Activated CD8-positive, alpha-beta memory T cell treated with anti-CD3 and anti-CD28 coated beads, Interleukin-2, amount 50 U/mL, for 24 hours (primary cell): ENCODE measurements around the gene ANKS1A.
"Not testable (repeated sequence)": the region's sequence is repeated elsewhere in the genome, so short reads cannot be mapped to it uniquely, and the experiment has no call there.

Source experiments
- DNase-seq: peaks from one replicate; pipeline ENCODE4 v3.0.0-alpha.2; 2020; ENCODE audit errors: extremely low read depth

Gene ANKS1A

DNA sequence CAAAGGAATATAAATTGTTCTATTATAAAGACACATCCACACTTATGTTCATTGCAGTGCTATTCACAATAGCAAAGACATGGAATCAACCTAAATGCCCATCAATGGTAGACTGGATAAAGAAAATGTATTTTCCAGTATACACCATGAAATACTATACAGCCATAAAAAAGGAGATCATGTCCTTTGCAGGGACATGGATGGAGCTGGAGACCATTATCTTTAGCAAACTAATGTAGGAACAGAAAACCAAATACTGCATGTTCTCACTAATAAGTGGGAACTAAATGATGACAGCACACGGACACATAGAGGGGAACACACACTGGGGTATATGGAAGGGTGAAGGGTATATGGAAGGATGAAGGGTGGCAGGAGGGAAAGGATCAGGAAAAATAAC is 5.0 kb upstream of the ANKS1A start:
- DNase-seq, result not testable (repeated sequence)

DNA sequence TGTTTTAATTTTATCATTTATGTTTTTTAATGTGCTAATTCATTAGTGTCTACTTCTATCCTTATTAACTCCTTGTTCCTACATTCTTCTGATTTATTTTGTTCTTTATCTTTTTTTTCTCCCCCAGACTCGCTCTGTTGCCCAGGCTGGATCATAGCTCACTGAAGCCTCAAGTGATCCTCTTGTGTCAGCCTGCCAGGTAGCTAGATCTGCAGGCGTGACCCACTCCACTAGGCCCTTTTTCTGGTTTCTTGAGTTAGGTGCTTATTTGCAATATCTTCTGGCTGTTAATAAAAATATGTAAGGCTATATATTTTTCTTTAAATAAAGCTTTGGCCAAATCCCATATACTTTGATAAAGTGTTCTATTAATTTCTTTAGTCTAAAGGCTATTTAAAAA is 4.1 kb upstream of the ANKS1A start:
- no peak for DNase-seq

DNA sequence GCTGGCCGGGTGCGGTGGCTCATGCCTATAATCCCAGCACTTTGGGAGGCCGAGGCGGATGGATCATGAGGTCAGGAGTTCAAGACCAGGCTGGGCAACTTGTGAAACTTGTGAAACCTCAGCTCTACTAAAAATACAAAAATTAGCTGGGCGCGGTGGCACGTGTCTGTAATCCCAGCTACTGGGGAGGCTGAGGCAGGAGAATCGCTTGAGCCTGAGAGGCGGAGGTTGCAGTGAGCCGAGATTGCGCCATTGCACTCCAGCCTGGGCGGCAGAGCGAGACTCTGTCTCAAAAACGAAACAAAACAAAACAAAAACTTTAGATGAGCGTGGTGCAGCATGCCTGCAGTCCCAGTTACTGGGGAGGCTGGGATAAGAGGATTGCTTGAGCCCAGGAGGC is 3.2 kb upstream of the ANKS1A start:
- DNase-seq, result not testable (repeated sequence)

DNA sequence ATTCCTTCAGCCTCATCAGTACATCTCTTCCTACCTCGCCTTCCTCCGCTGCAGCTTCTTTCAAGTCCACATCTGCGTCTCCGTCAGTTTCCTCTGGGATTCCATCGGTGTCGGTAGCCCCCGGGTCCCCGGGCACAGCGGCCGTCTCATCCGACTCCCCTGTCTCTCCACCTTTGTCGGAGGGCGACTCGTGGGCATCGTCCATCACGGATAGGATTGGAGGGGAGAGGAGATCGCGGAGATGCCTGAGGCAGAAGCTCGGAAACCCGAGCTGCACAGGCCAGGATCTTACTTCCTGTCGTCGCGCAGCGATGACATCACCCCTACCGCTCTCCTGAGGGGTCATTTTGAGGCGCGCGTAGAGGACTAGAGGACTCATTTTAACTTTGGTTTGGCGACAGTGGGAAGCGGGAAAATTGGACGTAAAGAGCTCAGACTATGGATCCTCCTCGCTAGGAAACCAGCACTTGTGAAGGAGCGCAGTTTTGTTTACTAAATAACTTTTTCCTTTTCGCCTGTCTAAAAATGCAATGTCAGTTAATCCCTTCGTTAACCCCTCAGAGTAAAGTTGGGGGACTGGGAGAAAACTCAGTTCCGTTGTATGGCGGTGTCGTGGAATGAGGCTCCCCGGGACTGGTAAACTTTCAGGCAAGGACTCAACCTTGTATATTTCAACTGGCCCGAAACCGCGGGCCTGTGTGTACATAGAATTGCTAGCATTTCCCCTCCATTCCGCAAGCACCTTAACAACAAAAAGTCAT is 1.1 kb upstream of the ANKS1A start, which contains the start of gene TAF11:
Gene TAF11, minus strand, starts transcription at position 290 of the 761 bp plus-strand sequence. Its CDS starts 85 bp downstream, at position 205.
- DNase-seq, result peak; percentile 72

DNA sequence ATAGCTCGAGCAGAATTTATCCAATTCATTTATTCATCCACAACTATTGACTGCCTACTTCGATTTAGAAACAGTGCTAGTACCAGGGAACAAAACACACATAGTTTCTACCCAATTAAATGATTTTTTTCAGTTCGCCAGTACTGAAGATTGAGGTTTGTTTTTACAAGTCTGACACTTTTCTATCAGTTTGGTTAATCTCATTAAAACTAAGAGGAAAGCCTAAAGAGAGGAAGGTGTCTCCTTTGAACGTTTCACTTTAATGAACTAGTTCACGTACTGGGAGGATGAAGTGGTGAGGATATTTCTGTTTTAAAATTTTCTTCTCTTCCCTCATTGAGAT is 570 bp upstream of the ANKS1A start:
- no peak for DNase-seq

DNA sequence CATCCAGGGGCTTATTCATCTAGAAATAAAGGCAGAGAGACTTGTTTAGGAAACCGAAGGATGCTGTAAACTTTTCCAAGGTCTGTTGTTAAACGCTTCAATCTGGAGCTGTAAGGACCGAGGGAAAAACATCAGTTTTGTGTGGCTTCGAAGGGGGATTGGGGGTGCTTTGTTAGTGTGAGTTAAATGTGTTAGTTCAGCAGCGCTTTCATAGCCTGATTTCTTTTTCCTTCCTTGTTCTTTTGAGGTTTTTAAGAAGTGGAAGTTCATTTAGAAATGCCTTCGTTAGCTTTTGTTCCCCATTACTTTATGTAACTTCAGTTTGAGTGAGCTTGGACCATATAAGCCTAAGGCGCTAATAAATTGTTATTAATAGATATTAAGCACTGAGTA is 1.5 kb downstream of the ANKS1A start:
- DNase-seq, result no peak

DNA sequence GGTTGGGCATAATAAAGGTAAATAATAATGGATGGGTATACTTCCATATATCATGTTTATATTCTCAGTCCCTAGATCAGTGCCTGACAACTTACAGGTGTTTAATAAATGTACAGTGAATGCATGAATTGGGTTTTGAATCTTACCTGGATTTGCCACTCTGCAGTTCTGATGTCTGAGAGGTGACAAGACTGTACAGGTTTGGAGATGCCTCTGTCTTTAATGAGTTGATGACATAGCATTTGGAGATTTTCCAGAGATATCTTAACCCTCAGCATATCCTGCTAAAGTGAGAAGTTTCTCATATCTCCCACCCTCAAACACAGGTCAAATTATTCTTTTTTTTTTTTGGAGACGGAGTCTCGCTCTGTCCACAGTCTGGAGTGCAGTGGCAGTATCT is 2.2 kb downstream of the ANKS1A start:
- DNase-seq, result no peak

DNA sequence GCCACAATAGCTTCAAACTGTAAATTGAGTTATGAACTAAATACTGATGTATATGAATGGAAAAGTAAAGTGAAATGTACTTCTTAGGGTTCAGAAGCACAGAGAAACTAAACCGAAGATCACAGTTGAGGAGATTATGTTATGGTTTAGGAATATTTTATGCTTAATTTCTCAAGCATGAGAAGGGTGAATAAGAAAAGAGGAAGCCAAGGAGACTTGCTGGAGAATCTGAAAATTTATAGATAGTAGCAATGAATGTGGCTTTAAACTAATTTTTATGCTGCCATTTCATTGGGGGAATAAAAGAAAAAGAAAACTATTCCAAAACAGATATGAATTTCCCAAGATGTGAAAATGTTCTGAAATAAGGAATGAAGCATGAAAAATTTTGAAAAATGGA is 5.6 kb downstream of the ANKS1A start:
- DNase-seq, result no peak

DNA sequence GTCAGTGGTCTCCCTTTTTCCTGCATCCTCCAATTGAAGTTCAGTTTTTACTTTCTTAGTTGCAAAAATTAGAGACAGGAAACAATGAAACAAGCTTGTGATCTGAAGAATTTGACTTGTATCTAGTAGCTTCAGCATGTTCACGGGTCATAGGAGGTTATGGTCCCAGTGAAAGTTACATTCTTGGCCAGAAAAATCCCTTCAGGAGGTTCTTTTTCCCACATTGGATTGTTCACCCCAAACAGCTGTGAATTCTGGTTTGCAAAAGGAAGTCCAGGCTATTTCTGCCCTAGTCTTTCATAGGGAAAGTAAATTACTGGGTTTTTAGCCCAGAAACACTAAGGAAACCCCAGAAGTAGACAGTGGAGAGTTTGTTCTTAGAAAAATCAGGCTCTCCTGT is 8.1 kb downstream of the ANKS1A start:
- DNase-seq, result no peak

DNA sequence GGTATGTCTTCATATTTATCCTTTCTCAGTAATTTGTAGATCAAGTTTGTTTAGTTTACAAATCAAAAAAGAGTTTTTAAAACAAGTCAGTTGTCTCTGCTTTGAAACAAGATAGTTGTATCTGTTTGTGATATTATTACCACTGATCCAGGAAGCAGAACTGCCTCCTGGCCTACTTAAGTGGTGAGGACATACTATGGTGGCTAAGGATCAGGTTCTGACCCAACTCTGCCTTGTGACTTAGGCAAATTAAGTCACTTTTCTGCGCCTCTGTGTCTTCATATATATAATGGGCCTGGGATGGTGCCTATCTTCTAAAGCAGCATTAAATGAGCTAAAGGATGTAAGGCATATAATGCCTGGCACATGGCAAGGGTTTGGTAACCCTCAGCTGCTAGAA is 8.7 kb downstream of the ANKS1A start:
- DNase-seq, result no peak

DNA sequence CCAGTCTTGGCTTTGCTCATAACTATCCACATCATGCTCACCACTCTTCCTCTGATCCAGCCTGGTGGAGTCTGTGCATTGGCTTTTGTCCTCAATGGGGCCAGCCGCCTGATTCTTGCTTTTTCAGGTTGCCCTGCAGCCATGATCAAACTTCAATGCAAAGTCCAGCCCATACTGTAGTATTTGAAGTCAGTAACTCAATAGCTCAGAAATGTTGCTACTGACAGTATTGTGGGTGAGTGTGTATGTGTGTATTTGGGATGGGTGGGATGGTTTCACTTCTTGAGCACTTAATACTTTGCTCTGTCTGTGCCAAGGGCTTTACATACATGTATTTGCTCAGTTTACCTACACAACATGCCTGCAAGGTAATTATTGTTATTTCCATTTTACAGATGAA is 10.7 kb downstream of the ANKS1A start:
- DNase-seq, result not testable (repeated sequence)

DNA sequence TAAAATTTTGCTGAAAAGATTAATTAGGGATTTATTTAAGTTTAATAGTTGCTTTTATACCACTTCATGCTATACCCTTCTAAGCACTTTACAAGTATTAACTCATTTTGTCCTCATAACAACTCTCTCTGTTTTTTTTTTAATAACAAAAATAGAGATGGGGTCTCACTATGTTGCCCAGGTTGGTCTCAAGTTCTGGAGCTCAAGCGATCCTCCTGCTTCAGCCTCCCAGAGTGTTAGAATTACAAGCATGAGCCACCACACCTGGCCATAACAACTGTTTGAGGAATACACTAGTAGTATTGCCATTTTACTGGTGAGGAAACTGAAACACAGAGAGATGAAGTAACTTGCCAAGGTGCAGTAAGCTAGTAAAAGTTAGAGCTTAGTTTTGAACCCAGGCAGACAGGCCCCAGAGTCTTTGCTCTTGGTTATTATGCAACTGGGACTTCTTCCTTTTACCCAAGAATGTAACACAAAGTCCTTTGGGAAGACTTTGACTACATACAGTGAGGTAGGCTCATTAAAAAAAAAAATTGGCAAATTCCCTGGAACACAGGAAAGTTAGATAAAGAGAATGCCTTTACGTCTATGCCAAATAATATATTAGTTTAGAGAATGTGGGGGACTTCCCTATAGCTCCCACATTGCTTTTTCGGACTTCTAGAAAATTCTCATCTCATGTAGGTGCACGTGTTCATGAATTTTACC is 11.4 kb downstream of the ANKS1A start:
- no peak for DNase-seq

DNA sequence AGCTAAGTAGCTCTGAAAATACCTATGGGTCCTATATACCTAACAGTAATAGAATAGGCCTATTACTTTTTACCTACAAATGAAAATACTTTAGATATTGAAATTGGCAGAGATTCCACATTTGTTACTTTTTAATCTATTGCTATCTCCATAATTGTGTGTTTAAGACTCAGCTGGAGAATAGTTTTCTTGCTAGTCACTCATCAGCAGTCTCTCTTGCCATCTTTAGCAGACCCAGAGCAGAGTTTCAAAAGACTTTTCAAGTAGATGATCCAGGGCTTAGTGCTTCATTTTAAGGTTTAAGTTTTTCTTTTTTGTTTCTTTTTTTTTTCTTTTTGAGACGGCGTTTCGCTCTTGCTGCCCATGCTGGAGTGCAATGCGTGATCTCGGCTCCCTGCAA is 12.9 kb downstream of the ANKS1A start:
- DNase-seq, result no peak

DNA sequence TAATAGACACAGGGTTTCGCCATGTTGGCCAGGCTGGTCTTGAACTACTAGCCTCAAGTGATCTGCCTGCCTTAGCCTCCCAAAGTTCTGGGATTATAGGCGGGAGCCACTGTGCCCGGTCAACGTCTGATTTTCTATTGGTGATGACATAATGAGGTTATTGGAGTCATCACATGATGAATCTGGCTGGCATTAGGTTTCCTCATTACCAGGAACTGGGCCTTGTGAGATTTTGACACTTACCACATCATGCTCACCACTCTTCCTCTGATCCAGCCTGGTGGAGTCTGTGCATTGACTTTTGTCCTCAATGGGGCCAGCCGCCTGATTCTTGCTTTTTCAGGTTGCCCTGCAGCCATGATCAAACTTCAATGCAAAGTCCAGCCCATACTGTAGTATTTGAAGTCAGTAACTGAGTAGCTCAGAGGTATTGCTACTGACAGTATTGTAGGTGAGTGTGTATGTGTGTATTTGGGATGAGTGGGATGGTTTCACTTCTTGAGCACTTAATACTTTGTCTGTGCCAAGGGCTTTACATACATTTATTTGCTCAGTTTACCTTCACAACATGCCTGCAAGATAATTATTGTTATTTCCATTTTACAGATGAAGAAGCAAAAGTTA is 16.0 kb downstream of the ANKS1A start:
- DNase-seq, result no peak

DNA sequence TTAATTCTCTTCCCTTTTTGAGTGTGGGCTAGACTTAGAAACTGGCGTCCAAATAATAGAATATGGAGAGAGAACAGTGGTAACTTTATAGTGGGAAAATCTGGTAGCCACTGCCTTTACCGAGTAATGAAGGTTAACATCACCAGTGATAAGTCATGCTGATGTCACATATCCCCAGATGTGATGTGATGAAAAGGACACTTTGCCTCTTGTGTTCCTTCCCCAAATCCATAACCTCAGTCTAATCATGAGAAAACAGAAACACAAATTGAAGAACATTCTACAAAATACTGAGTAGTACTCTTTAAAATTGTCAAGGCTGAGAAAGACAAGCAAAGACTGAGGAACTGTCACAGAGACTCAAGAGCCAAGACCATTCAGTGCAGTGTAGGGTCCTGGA is 17.8 kb downstream of the ANKS1A start:
- DNase-seq, result no peak

DNA sequence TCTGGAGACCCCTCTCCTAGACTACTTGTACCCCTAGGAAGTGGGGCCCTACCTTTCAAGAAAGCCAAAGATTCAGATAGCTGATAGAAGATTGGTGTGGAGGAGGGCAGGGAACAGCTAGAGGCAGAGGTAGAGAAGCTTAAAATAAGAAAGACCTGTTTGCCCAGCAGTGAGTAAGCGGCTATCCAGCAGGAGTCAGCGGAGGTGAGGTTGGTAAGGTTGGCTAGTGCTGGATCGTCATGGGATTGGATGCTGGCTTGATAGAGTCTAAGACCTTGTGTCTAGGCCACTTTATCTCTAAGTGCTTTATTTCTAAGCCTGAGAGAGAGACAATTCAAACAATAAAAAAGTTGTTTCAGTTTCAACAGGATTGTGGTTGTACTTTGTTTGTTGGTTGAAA is 19.1 kb downstream of the ANKS1A start:
- no peak for DNase-seq

DNA sequence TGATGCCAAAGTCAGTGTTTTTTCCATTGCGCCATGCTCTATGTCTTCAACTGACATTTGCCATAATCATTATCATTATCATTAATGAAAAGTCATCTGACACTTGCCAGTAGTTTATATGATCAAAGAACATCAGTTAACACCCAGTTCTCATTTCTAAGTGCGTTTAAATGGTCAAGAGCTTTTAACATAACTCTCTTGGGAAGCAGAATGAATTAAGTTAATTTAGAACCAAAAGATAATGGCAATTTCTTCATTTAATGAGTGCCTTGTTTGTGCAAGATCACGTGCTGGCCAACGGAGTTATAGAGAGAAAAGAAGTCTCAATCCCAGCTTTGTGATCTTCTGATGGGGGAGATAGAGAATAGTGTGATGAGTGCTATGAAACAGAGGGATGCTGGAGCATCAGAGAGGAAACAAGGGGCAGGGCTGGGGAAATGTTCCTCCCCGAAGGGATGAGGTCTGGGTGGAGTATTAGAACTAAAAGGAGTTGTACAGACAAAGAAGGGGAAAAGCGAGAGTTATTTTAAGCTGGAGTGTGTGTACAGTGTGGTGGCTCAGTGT is 20.3 kb downstream of the ANKS1A start:
- DNase-seq, result no peak

DNA sequence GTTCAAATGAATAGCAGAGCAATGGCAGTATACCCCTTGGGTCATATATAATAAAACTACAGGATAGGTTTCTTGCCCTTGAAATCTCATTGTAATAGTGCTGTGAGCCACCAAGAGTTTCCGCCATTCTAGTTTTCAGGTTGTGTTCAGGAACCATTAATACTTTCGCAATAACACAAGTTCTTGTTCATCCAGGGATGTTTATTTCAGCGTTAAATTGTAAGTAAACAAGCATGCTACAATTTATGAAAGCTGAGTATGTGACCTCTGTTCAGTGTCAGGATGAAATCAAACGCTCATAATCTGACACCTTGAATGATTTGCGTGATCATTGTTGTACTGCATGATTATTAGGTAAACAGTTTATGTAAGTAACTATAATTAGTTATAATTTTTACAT is 22.8 kb downstream of the ANKS1A start:
- no peak for DNase-seq

DNA sequence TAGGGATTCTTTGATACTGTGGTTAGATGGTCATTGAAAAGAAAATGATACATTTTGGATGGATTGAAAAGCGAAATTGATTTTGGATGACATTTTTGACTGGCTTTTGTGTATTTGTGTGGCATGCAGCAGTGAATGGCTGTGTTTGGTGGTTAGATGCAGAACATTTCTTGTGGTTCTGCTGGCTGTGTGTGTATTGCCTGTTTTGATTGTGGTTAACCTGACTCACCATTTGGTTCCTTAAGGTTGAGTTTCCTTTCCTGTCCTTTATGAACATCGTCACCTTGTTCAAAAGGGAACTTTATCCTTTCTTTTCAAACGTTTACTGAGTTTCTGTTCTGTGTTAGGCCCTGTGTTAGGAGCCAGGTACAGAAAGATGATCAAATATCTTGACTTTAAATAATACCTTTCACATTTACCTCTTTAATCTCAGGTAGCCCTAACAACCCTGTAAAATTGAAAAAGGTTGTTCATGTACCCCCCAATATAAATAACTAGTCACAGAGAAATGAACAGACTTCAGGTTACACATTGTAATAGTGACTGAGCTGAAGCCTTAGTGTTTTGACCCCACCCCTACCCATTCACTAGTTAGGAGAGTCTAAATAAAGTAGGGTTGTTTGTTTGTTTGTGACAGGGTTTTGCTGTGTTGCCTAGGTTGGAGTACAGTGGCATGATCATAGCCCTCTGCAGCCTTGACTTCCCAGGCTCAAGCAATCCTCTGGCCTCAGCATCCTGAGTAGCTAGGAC is 23.8 kb downstream of the ANKS1A start:
- no peak for DNase-seq

DNA sequence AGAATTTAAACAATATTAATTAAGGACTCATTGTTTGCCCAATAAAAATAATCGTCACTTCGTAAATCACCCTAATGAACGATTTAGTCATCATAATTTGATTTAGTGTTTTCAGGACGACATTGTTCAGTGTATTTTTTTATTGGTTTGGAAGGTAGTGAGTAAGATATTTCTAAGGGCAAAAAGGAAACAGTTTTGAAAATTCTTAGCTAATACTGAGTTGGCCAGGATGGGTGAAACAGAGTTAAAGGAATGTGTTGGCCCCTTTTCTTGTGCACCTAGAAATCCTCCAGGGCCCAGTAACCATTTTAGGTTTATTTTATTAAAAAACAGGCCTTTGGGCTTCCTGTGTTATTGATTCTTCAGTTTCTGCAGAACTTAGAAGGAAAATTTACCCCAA is 25.3 kb downstream of the ANKS1A start:
- DNase-seq, result no peak

DNA sequence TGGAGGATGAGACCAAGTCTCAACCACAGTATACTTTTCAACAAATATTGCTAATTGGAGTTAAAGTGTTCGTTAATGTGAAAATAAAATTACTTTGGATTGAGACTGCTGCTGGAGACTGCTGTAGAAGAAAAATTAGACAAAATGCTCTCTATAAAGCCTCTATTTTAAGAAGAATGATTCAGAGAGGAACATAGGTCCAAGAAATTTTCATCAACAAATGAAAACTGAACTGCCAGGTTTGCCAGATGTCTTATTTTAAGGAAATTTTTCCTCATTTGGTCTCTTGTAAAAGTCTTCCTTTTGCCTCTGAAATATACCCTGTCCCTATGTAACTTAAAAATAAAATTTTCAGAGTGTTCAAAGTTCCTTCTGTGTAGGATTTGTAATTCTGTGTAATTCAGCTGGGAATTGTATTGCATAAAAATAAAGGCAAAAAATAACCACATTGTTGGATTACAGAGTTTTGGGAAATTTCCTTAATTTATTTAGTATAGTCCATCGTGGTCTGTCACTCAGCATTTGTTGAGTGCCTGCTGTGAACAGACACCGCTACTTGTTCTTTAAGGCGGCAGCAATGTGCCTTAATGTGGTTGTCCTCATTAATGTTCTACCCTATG is 27.4 kb downstream of the ANKS1A start:
- DNase-seq, result no peak
